SW 1271 (cell line): ENCODE measurements around the gene CRISPLD2.

Experiments
- DNase-seq, 2 experiments: peaks; one replicate each; lab custom pipeline; 2025; lab: John Stamatoyannopoulos, UW

The CRISPLD2 gene

GRCh38 chr16:84884596-84885341 lies 65.0 kb downstream of the CRISPLD2 start:
- no peak for DNase-seq

GRCh38 chr16:84885342-84885910 lies 65.6 kb downstream of the CRISPLD2 start:
- DNase-seq, result no peak

- DNase-seq, result no peak
Observed at GRCh38 chr16:84886497-84887090, 66.8 kb downstream of the CRISPLD2 start.

- no peak for DNase-seq
Observed at GRCh38 chr16:84887207-84887606, 67.4 kb downstream of the CRISPLD2 start.

DNA sequence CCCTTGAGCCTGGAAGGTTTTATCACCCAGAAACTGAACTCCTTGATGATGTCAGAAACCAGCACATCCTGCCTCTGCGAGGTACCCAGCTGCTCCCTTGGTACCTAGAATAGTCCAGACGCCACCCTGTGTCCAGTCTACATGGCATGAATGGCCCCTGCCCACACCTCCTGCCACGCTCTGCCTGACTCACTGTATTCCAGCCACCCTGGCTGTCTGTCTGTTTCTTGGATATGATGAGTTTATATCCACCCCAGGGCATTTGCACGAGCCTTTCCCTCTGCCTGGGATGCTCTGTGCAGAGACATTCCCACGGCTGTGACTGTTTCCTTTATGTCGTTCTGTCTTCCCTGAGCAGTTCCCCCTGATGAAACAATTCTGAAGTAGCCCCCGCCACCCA lies 68.7 kb downstream of the CRISPLD2 start:
- no peak for DNase-seq

GRCh38 chr16:84889066-84889465 lies 69.3 kb downstream of the CRISPLD2 start:
- no peak for DNase-seq

GRCh38 chr16:84890427-84890826 lies 70.6 kb downstream of the CRISPLD2 start:
- no peak for DNase-seq

DNA sequence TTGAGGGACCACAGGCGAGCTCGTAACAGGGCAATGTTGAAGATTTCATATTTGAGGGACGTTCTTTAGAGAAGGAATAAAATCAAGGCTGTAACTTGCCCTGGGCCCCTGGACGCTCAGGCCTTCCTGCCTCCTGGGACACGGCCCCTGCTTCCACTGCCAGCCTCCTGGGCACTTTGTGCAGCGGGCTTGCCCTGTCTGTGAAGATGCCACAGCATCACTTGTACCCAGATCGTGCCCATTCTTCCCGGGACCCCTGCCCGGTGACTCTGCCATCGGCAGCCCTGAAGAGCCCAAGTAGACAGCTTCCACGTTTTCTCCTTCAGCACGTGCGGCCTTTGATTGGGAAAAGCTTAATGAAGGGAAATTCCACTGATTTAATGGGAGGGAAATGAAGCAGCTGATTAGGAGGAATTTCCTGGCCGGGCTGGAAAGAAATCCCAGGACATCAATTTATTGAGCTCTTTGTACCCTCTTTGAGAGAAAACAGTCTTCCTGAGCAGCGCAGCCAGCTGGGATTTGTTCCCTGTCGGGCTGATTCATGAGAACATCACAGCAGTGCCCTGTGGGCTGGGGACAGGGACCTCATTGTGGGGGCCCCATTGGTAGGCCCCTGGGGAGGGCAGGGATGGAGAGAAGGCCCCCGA lies 71.5 kb downstream of the CRISPLD2 start:
- DNase-seq, result no peak

DNA sequence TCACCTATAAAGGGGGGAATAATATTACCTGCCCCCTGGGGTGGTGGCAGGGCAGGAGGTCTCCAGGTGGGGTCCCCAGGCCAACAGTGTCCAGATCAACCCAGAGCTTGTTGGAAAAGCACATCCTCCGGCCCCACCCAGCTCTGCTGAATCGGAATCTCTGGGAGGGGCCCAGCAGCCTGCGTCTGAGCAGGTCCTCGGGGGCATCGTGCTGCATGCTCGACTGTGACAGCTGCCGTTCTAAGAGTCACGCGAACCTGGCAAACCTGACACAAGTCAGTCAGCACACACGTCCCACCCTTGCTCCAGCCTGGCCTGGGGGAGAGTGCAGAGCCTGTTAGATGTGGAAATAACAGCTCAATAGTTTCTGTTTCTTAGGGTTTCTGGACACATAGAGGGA lies 72.3 kb downstream of the CRISPLD2 start:
- no peak for DNase-seq

DNA sequence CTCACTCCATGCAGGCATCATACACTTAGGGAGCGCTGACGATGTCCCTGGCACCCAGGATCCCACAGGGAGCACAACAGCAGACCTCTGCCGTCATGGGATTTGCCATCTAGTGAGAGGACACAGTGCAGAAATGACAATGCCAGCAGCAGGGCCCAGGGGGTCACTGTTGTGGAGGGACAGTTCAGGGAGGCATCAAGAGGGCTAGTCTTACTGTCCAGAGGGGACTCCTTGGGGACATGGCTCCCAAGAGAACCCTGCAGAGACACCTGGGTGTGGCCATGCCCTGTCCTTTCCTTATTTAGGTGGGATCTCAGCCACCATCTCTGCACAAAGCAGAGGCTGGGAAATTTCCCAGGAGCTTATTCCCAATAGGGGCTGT lies 73.7 kb downstream of the CRISPLD2 start:
- no peak for DNase-seq

DNA sequence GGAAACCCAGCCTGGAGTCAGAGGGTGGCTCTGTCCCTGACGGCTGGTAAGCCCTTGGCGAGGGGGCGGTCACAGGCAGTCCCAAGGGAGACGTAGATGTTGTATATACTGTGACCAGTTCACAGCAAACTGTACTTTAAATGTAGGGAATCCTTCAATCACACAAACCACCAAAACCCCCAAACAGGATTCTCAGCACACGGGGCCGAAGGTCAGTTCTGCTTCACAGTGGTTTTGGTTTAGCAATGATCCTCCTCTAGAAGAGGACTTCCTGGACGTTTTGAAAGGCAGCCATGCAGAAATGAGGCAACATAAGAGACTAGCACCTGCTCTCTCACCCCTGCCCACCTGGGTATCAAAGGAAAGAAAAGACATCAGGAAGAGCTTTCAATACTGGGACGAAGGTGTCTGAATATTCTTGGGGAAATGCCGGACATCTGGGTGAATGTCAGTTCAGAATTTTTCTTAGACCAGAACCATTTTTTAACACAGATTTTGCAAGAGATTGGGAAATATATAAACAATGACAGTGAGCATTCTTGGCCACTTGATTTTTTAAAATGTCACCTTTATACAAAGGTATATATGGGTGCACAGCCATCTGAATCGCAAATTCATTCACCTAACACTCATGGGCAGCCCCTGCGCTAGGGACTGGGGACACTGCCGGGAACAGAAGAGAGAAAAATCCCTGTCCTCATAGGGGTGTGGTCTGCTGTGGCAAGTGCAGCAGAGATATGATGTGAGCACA lies 74.2 kb downstream of the CRISPLD2 start:
- no peak for DNase-seq

DNA sequence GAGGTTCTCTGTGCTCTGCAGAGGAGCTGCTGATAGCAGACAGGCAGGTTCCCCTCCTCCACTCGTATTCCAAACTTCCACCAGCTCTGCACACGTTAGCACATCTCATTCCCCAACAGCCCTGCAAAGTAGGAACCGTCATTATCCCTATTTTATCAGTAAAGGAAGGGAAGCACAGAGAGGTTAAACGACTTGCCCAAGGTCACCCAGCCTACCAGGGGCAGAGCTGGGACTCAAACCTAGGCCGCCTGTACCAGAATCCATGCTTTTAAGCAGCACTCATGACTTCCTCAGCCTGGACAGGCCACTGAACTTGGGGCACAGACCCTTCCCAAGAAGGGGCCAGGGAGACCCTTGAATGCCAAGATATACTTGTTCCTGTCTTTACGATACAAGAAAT lies 75.2 kb downstream of the CRISPLD2 start:
- no peak for DNase-seq

DNA sequence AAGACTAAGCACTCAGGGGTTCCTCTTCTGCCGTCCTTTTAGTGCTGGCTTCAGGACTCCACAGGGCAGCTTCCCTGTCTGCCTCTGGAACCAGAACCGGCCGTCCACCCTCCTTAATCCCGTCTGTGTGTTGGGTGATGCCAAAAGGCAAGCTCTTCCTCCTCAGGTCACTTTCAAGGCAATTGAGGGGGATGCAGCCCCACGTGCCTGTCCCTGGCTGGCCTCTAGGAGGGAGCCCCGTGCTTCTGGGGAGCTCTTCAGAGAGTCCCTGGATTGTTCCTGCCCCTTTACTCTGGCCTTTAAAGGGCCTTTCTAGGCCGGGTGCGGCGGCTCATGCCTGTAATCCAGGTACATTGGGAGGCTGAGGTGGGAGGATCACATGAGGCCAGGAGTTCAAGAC lies 77.1 kb downstream of the CRISPLD2 start:
- DNase-seq, result no peak

GRCh38 chr16:84897911-84898377 lies 78.2 kb downstream of the CRISPLD2 start:
- DNase-seq, result no peak

- DNase-seq, result no peak
Observed at GRCh38 chr16:84898447-84898846, 78.7 kb downstream of the CRISPLD2 start.

GRCh38 chr16:84899414-84899813 lies 79.6 kb downstream of the CRISPLD2 start:
- no peak for DNase-seq

DNA sequence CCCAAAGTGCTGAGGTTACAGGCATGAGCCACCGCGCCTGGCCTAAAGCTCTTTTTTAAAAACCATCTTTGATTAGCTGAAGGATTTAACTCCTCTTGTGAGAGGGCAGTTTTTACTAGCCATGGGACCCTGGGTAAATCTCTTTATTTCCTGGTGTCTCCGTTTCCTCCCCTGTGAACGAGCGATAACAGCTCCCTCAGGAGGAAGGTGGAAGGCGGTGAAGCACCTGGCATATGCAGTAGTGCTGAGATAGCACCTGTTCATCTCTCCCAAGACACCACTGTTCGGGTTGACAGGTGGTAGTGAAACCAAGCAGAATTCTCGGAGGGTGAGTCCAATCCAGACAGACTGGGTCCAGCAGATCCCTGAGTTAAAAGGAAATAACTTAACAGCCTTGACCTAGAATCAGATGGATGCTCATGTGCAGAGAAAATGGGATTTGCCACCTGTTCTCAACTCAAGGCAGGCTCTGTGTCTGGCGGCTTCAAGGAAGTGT lies 86.2 kb downstream of the CRISPLD2 start:
- DNase-seq, result no peak

GRCh38 chr16:84907051-84907450 lies 87.3 kb downstream of the CRISPLD2 start:
- no peak for DNase-seq

- no peak for DNase-seq
Observed at GRCh38 chr16:84907575-84907974, 87.8 kb downstream of the CRISPLD2 start.

DNA sequence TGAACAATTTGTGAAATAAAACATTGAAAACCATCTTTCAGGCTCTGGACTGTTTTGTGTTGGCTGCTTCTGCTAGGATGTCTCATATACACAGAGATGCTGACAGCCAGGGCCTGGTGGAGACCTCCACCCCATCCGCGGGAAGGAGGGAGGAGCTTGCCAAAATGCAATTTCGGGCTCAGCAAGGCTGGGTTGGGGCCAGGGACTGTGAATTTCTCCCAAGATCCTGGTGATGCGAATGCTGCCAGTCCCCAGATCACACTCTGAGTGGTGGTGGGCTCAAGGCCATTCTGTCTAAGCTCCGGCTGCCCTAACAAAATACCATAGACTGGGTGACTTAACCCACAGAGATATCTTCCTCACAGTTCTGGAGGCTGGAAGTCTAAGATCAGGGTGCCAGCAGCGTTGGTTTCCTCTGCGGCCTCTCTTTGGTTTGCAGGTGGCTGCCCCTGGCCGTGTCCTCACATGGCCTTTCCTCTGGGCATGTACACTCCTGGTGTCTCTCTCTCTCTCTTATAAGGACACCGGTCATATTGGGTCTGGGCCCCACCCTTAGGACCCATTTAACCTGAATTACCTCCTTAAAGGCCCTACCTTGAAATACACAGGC lies 89.8 kb downstream of the CRISPLD2 start:
- DNase-seq, result no peak

- DNase-seq, result no peak
Observed at GRCh38 chr16:84911486-84912216, 91.9 kb downstream of the CRISPLD2 start.
